Measurements from ENCODE around the gene RAB5IF. TPM values are rescaled to one million over a fixed set of nuclear protein-coding genes. Genes with fewer than 3 reads are reported as not detected.

Gene RAB5IF
- total RNA-seq, 6 experiments from 2014 or later: 94.5 to 105 (median 100) TPM

GRCh38 chr20:36614781-36615557 lies 9.4 kb downstream of the RAB5IF start:
- Mint-ChIP-seq H3K27me3 (ENCODE audit: insufficient read depth) (no peaks in the 10 kb centered on the region; the same call in 1 of the 2 replicates), H3K27ac (no peak overlapping the region), H3K4me1 (ENCODE audit: low read depth) (no peaks in the 10 kb centered on the region), H3K36me3 (ENCODE audit: low read depth) (no peaks in the 10 kb centered on the region), H3K9me3 (no peaks in the 10 kb centered on the region), H3K4me3 (no peak overlapping the region)
- TF ChIP-seq CTCF (IDR thresholded peaks at IDR 0.05): no peak
- no peak for DNase-seq

GRCh38 chr20:36620917-36621316 lies 15.3 kb downstream of the RAB5IF start:
- Mint-ChIP-seq H3K27ac (no peak overlapping the region), H3K4me1 (ENCODE audit: low read depth) (no peaks in the 10 kb centered on the region), H3K36me3 (ENCODE audit: low read depth) (no peaks in the 10 kb centered on the region), H3K9me3 (no peaks in the 10 kb centered on the region), H3K27me3 (ENCODE audit: insufficient read depth) (no peaks in the 10 kb centered on the region), H3K4me3 (no peak overlapping the region)
- no peak for TF ChIP-seq CTCF (IDR thresholded peaks at IDR 0.05)
- no peak for DNase-seq

GRCh38 chr20:36623444-36623843 lies 17.9 kb downstream of the RAB5IF start:
- no peaks in the 10 kb centered on the region for H3K4me1 Mint-ChIP-seq (ENCODE audit: low read depth)
- no peak overlapping the region for H3K27ac Mint-ChIP-seq

GRCh38 chr20:36624068-36624943 lies 18.7 kb downstream of the RAB5IF start:
- Mint-ChIP-seq H3K4me3 (no peak overlapping the region), H3K27me3 (ENCODE audit: insufficient read depth) (no peaks in the 10 kb centered on the region), H3K36me3 (ENCODE audit: low read depth) (no peaks in the 10 kb centered on the region), H3K27ac (no peak overlapping the region), H3K9me3 (no peaks in the 10 kb centered on the region), H3K4me1 (ENCODE audit: low read depth) (no peaks in the 10 kb centered on the region)
- TF ChIP-seq CTCF (IDR thresholded peaks at IDR 0.05): no peak
- DNase-seq: no peak

More at GRCh38 chr20:36623444-36623843, 17.9 kb downstream of the RAB5IF start:
- no peak overlapping the region for H3K4me3 Mint-ChIP-seq
- no peaks in the 10 kb centered on the region for H3K36me3 Mint-ChIP-seq (ENCODE audit: low read depth)
- no peak for DNase-seq
- no peaks in the 10 kb centered on the region for H3K9me3 Mint-ChIP-seq
- no peak for TF ChIP-seq CTCF (IDR thresholded peaks at IDR 0.05)
- H3K27me3 Mint-ChIP-seq (ENCODE audit: insufficient read depth): no peaks in the 10 kb centered on the region

GRCh38 chr20:36624944-36625324 lies 19.4 kb downstream of the RAB5IF start:
- Mint-ChIP-seq H3K4me3 (no peak overlapping the region), H3K4me1 (ENCODE audit: low read depth) (no peaks in the 10 kb centered on the region), H3K27me3 (ENCODE audit: insufficient read depth) (no peaks in the 10 kb centered on the region), H3K9me3 (no peaks in the 10 kb centered on the region), H3K27ac (no peak overlapping the region), H3K36me3 (ENCODE audit: low read depth) (no peaks in the 10 kb centered on the region)
- TF ChIP-seq CTCF (IDR thresholded peaks at IDR 0.05): no peak
- no peak for DNase-seq

All from HFFc6 (cell line).